ENCODE measurements around the gene TIMELESS. TPM values are rescaled to one million over a fixed set of nuclear protein-coding genes. Genes with fewer than 3 reads are reported as not detected.
A peak's percentile ranks its signal among the peaks of the same experiment; 100 is the strongest.

The TIMELESS gene
- total and polyA plus RNA-seq, 10 donors, result 9.9 to 17.7 (median 12.7) TPM

DNA sequence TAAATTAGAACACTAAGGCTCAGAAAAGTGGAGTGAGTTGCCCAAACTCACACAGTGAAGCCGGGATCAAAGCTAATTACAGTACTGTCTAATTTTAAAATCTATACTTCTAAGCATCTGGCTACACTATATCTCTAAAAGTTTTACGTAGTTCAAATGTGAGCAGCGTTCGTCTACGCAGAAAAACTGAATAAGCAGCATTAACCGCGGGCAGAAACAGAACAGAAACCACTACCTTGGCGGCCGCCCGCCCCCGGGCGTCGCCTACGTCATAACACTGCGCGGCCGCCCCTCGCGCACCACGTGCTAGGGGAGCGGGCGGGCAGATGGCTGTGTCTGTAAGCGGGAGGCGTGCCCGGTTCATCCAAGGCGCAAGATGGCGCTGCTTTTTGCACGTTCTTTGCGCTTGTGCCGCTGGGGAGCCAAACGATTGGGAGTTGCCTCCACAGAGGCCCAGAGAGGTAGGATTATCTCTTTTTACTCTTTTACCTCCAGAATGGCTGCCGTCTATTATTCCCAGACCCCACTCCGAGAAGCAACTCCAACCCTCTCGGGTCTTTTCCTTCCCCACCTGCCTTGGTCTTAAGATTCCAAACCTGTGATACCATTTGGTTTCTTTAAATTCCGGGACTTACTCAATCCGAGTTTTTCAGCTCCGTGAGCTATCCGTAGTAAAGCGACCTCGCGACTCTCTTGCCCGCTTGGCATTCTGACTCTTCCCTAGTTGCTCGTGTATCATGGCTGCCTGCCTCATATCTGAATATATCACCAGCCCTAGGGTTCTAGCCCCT, 19.2 kb upstream of the TIMELESS start, which contains the start of gene SPRYD4:
Gene SPRYD4, plus strand, starts transcription at position 363 of the 791 bp plus-strand sequence. Its CDS starts 14 bp downstream, at position 377.
- Histone ChIP-seq H3K4me3 (peak within 1 kb of the TSS; percentile 64 to 97 (median 78)), H3K27me3 (replicated peaks in 1 of 7) (no peaks in the 10 kb centered on the region), H3K9me3 (no peaks in the 10 kb centered on the region), H3K36me3 (peaks cover 0 to 24% (median 3%) of the 10 kb centered on the region in 6 donors), H3K4me1 (peaks cover 16 to 59% (median 41%) of the 10 kb centered on the region in 6 donors), H3K27ac (peak within 1 kb of the TSS; percentile 87 to 98 (median 93))
- TF ChIP-seq POLR2AphosphoS5 (IDR thresholded peaks at IDR 0.05) (peak; percentile 97 to 99 (median 98)), POLR2A (IDR thresholded peaks at IDR 0.05) (peak; percentile 54 to 96 (median 69))
- TF ChIP-seq, protein P1, sequence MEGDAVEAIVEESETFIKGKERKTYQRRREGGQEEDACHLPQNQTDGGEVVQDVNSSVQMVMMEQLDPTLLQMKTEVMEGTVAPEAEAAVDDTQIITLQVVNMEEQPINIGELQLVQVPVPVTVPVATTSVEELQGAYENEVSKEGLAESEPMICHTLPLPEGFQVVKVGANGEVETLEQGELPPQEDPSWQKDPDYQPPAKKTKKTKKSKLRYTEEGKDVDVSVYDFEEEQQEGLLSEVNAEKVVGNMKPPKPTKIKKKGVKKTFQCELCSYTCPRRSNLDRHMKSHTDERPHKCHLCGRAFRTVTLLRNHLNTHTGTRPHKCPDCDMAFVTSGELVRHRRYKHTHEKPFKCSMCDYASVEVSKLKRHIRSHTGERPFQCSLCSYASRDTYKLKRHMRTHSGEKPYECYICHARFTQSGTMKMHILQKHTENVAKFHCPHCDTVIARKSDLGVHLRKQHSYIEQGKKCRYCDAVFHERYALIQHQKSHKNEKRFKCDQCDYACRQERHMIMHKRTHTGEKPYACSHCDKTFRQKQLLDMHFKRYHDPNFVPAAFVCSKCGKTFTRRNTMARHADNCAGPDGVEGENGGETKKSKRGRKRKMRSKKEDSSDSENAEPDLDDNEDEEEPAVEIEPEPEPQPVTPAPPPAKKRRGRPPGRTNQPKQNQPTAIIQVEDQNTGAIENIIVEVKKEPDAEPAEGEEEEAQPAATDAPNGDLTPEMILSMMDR (IDR thresholded peaks at IDR 0.05 in 8 of 11, conservative IDR thresholded peaks at IDR 0.05 in 3 of 11), result peak in 9 of 11 experiments; percentile 18 to 71 (median 45)
- DNase-seq, result peak; percentile 98
- intact Hi-C loops (cut with DNase I; ENCODE audit: low total_unique reads), result loop anchor here (10.0 kb wide), 1 partner anchor 134 kb away; the partner anchor contains the start of genes IL23A and PAN2
- 0 to 1% (median 1%) methylated on average over 35 to 43 of the region's 43 CpGs for WGBS, 5 donors

- no peak for DNase-seq
- no peak overlapping the region for H3K27ac ChIP-seq
- no peak for TF ChIP-seq POLR2AphosphoS5 (IDR thresholded peaks at IDR 0.05)
- no peak for TF ChIP-seq POLR2A (IDR thresholded peaks at IDR 0.05)
- TF ChIP-seq, protein P1 (IDR thresholded peaks at IDR 0.05 in 8 of 11, conservative IDR thresholded peaks at IDR 0.05 in 3 of 11), result no peak
- H3K36me3 ChIP-seq, result no peaks in the 10 kb centered on the region
- intact Hi-C loops (cut with DNase I; ENCODE audit: low total_unique reads), result loop anchor here (10.0 kb wide), 1 partner anchor 128 kb away; the partner anchor contains the start of genes IL23A and PAN2
- H3K4me1 ChIP-seq, result peaks cover 6 to 26% (median 12%) of the 10 kb centered on the region in 6 donors
- H3K27me3 ChIP-seq (replicated peaks in 1 of 7), result no peaks in the 10 kb centered on the region
- no peaks in the 10 kb centered on the region for H3K9me3 ChIP-seq
- H3K4me3 ChIP-seq, result no peak overlapping the region
Measured at GRCh38 chr12:56462565-56462964, 13.3 kb upstream of the TIMELESS start.

- intact Hi-C loops (cut with DNase I; ENCODE audit: low total_unique reads), result loop anchor here (10.0 kb wide), 1 partner anchor 127 kb away; the partner anchor contains the start of genes IL23A and PAN2
- 85 to 92% (median 88%) methylated on average over 11 of the region's 11 CpGs for WGBS, 5 donors
- no peak for TF ChIP-seq POLR2A (IDR thresholded peaks at IDR 0.05)
Measured at GRCh38 chr12:56461235-56462159, 12.3 kb upstream of the TIMELESS start.

GRCh38 chr12:56457817-56458216, 8.6 kb upstream of the TIMELESS start:
- H3K27me3 ChIP-seq (replicated peaks in 1 of 7), result no peaks in the 10 kb centered on the region
- H3K4me3 ChIP-seq, result no peak overlapping the region
- no peak for DNase-seq
- no peaks in the 10 kb centered on the region for H3K9me3 ChIP-seq
- WGBS, 5 donors, result 87 to 96% (median 95%) methylated on average over 4 of the region's 4 CpGs
- intact Hi-C loops (cut with DNase I; ENCODE audit: low total_unique reads), result no loop called here
- H3K36me3 ChIP-seq, result no peaks in the 10 kb centered on the region
- H3K27ac ChIP-seq, result no peak overlapping the region
- peaks cover 0 to 9% (median 0%) of the 10 kb centered on the region in 6 donors for H3K4me1 ChIP-seq
- TF ChIP-seq POLR2AphosphoS5 (IDR thresholded peaks at IDR 0.05) (no peak), POLR2A (IDR thresholded peaks at IDR 0.05) (no peak)

More at GRCh38 chr12:56461235-56462159, 12.3 kb upstream of the TIMELESS start:
- Histone ChIP-seq H3K27ac (no peak overlapping the region), H3K4me3 (no peak overlapping the region), H3K9me3 (no peaks in the 10 kb centered on the region), H3K4me1 (peaks cover 6 to 23% (median 10%) of the 10 kb centered on the region in 6 donors), H3K27me3 (replicated peaks in 1 of 7) (no peaks in the 10 kb centered on the region), H3K36me3 (no peaks in the 10 kb centered on the region)
- no peak for DNase-seq
